GM23338 (cell line): ENCODE results near the gene REEP1. TPM values are rescaled to one million over a fixed set of nuclear protein-coding genes. Genes with fewer than 3 reads are reported as not detected.

Experiments used
- EZH2 ChIP-seq: fragments of 200-600 bp; sonication (generic); IDR thresholded peaks from one replicate; pipeline ENCODE4 v1.8.0; 2017; ENCODE audit warnings: antibody characterized with exemption, mild to moderate bottlenecking, low read depth; ENCODE audit not compliant: unreplicated experiment
- EZH2phosphoT487 ChIP-seq: fragments of 200-600 bp; sonication (generic); IDR thresholded peaks from one replicate; pipeline ENCODE4 v1.8.1; 2018; ENCODE audit warnings: antibody characterized with exemption; ENCODE audit not compliant: unreplicated experiment
- JUNB ChIP-seq: IDR thresholded peaks from one replicate; pipeline ENCODE4 v1.6.1; 2016; ENCODE audit warnings: antibody characterized with exemption; ENCODE audit not compliant: unreplicated experiment
- STAT1 ChIP-seq: IDR thresholded peaks from one replicate; pipeline ENCODE4 v1.6.1; 2016; ENCODE audit warnings: antibody characterized with exemption; ENCODE audit not compliant: unreplicated experiment
- ZNF331 ChIP-seq: fragments of 250-450 bp; sonication (Bioruptor Pico); IDR thresholded peaks from 2 replicates; pipeline ENCODE4 v1.5.0; 2020; ENCODE audit warnings: low read depth, mild to moderate bottlenecking, moderate library complexity
- polyA plus RNA-seq: library from polyadenylated mRNA; unstranded; fragments of >200 nt; fragmentation: Nextera tagmentation; extraction: Ambion mirVana; gene quantifications from 2 replicates; pipeline ENCODE4 v1.2.1, GENCODE V29; 2016
- total RNA-seq: library from RNA; depleted of rRNA; stranded (reverse); fragments of >200 nt; shearing (Covaris generic); gene quantifications from 2 replicates; pipeline ENCODE4 v1.2.3, GENCODE V29; 2014
- TF ChIP-seq, protein P1 (sequence below): fragments of 250-450 bp; sonication (Bioruptor Pico); IDR thresholded peaks from 2 replicates; pipeline ENCODE4 v1.5.0; 2020; ENCODE audit warnings: mild to moderate bottlenecking, moderate library complexity
- TF ChIP-seq, protein P2 (sequence below): IDR thresholded peaks from 2 replicates; pipeline ENCODE4 v1.6.1; 2016; ENCODE audit warnings: antibody characterized with exemption
- TF ChIP-seq, protein P3 (sequence below), 2 experiments: fragments of 200-600 bp in 1 of 2; sonication (generic) in 1 of 2; conservative IDR thresholded peaks; 2 replicates each; pipeline versions ENCODE4 v1.5.1 to v1.6.1; 2016 to 2017; ENCODE audit warnings: antibody characterized with exemption in 2 of 2, low read depth in 2 of 2, mild to moderate bottlenecking in 2 of 2, moderate library complexity in 1 of 2

The REEP1 gene
- total and polyA plus RNA-seq, 2 experiments from 2014 or later, result 1.6 to 1.8 TPM

DNA sequence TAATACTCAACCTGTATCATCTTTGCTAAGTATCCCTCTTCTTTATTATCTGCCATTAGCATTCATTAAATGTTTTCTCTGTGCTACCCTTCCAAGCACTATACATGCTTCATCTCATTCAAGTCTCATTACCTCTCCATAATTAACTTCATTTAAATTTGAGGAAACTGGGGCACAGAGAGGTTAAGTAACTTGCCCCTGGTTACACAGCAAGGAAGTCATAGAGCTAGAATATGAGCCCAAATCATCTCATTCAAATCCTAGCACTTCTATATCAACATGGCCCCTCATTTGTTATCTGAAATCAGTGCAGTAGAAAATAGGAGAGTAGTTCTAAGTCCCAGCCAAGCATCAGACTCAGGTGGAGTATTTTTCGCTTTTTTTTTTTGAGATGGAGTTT is 133.8 kb downstream of the REEP1 start (continued):
- TF ChIP-seq, protein P1, sequence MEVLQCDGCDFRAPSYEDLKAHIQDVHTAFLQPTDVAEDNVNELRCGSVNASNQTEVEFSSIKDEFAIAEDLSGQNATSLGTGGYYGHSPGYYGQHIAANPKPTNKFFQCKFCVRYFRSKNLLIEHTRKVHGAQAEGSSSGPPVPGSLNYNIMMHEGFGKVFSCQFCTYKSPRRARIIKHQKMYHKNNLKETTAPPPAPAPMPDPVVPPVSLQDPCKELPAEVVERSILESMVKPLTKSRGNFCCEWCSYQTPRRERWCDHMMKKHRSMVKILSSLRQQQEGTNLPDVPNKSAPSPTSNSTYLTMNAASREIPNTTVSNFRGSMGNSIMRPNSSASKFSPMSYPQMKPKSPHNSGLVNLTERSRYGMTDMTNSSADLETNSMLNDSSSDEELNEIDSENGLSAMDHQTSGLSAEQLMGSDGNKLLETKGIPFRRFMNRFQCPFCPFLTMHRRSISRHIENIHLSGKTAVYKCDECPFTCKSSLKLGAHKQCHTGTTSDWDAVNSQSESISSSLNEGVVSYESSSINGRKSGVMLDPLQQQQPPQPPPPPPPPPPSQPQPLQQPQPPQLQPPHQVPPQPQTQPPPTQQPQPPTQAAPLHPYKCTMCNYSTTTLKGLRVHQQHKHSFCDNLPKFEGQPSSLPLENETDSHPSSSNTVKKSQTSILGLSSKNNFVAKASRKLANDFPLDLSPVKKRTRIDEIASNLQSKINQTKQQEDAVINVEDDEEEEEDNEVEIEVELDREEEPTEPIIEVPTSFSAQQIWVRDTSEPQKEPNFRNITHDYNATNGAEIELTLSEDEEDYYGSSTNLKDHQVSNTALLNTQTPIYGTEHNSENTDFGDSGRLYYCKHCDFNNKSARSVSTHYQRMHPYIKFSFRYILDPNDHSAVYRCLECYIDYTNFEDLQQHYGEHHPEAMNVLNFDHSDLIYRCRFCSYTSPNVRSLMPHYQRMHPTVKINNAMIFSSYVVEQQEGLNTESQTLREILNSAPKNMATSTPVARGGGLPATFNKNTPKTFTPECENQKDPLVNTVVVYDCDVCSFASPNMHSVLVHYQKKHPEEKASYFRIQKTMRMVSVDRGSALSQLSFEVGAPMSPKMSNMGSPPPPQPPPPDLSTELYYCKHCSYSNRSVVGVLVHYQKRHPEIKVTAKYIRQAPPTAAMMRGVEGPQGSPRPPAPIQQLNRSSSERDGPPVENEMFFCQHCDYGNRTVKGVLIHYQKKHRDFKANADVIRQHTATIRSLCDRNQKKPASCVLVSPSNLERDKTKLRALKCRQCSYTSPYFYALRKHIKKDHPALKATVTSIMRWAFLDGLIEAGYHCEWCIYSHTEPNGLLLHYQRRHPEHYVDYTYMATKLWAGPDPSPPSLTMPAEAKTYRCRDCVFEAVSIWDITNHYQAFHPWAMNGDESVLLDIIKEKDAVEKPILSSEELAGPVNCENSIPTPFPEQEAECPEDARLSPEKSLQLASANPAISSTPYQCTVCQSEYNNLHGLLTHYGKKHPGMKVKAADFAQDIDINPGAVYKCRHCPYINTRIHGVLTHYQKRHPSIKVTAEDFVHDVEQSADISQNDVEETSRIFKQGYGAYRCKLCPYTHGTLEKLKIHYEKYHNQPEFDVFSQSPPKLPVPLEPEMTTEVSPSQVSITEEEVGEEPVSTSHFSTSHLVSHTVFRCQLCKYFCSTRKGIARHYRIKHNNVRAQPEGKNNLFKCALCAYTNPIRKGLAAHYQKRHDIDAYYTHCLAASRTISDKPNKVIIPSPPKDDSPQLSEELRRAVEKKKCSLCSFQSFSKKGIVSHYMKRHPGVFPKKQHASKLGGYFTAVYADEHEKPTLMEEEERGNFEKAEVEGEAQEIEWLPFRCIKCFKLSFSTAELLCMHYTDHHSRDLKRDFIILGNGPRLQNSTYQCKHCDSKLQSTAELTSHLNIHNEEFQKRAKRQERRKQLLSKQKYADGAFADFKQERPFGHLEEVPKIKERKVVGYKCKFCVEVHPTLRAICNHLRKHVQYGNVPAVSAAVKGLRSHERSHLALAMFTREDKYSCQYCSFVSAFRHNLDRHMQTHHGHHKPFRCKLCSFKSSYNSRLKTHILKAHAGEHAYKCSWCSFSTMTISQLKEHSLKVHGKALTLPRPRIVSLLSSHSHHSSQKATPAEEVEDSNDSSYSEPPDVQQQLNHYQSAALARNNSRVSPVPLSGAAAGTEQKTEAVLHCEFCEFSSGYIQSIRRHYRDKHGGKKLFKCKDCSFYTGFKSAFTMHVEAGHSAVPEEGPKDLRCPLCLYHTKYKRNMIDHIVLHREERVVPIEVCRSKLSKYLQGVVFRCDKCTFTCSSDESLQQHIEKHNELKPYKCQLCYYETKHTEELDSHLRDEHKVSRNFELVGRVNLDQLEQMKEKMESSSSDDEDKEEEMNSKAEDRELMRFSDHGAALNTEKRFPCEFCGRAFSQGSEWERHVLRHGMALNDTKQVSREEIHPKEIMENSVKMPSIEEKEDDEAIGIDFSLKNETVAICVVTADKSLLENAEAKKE, result no peak
- TF ChIP-seq EZH2, result no peak
- TF ChIP-seq EZH2phosphoT487, result no peak
- TF ChIP-seq, protein P2, sequence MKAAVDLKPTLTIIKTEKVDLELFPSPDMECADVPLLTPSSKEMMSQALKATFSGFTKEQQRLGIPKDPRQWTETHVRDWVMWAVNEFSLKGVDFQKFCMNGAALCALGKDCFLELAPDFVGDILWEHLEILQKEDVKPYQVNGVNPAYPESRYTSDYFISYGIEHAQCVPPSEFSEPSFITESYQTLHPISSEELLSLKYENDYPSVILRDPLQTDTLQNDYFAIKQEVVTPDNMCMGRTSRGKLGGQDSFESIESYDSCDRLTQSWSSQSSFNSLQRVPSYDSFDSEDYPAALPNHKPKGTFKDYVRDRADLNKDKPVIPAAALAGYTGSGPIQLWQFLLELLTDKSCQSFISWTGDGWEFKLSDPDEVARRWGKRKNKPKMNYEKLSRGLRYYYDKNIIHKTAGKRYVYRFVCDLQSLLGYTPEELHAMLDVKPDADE, result no peak
- TF ChIP-seq, protein P3, sequence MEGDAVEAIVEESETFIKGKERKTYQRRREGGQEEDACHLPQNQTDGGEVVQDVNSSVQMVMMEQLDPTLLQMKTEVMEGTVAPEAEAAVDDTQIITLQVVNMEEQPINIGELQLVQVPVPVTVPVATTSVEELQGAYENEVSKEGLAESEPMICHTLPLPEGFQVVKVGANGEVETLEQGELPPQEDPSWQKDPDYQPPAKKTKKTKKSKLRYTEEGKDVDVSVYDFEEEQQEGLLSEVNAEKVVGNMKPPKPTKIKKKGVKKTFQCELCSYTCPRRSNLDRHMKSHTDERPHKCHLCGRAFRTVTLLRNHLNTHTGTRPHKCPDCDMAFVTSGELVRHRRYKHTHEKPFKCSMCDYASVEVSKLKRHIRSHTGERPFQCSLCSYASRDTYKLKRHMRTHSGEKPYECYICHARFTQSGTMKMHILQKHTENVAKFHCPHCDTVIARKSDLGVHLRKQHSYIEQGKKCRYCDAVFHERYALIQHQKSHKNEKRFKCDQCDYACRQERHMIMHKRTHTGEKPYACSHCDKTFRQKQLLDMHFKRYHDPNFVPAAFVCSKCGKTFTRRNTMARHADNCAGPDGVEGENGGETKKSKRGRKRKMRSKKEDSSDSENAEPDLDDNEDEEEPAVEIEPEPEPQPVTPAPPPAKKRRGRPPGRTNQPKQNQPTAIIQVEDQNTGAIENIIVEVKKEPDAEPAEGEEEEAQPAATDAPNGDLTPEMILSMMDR (conservative IDR thresholded peaks at IDR 0.05; ENCODE audit: low read depth in 2 of 2), result no peak
- no peak for TF ChIP-seq JUNB
- no peak for TF ChIP-seq STAT1
- TF ChIP-seq ZNF331 (CRISPR knock-in tag), result no peak
